HL-60/S4 (cell line): Measurements from ENCODE around the gene MAST1.
"Not testable (repeated sequence)": the region's sequence is repeated elsewhere in the genome, so short reads cannot be mapped to it uniquely, and the experiment has no call there.

Source experiments
- in situ Hi-C: fragments of 300-500 bp; cut with MboI; formaldehyde crosslinking; loops from 2 replicates; pipeline ENCODE4 v1.14.3; 2022; ENCODE audit warnings: low sequenced_read_pairs

Gene MAST1

GRCh38 chr19:12888006-12888603 is 49.8 kb downstream of the MAST1 start:
- in situ Hi-C loops = no loop called here

- in situ Hi-C loops = not testable (repeated sequence)
Observed at GRCh38 chr19:12890299-12890786, 52.0 kb downstream of the MAST1 start.

GRCh38 chr19:12890787-12891552 is 52.7 kb downstream of the MAST1 start, which contains the start of gene GCDH:
GCDH (plus strand) TSS chr19:12891160; CDS start chr19:12891305, 145 bp downstream.
- in situ Hi-C loops = no loop called here

GRCh38 chr19:12891553-12892021 is 53.3 kb downstream of the MAST1 start:
- in situ Hi-C loops = no loop called here

- in situ Hi-C loops = no loop called here
Observed at GRCh38 chr19:12893582-12893981, 55.3 kb downstream of the MAST1 start.

GRCh38 chr19:12896460-12896859 is 58.1 kb downstream of the MAST1 start:
- in situ Hi-C loops = no loop called here

DNA sequence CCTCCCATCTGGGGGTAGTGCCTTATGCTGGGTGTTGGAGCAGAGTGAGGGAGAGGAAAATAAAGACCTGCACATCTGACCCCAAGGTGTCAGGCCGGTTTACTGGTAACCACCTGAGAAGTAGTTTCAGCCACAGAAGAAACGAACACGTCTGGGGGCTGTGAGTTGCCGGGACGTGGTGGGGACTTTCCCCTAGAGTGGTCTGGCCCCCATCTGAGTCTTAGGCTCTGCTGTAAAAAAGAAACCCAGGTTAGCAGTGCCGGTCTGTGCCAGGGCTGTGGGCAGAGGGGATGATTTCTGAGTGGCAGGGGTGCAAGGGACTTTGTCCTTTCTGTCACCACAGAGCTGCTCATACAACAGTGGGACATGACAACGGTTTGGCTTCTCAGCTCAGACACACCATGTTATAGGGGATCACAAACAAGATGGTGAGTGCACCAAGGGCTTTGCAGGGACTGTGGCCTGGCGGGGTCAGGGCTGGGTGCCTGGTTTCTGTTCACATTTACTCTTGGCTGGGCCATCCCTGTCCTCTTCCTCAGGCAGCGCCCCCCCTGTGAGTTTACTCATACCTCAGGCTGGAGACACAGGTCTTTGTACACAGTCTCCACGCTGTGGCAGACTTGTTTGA is 61.7 kb downstream of the MAST1 start:
- in situ Hi-C loops = no loop called here

GRCh38 chr19:12907166-12907565 is 68.9 kb downstream of the MAST1 start:
- in situ Hi-C loops = no loop called here

- in situ Hi-C loops = no loop called here
Observed at GRCh38 chr19:12912571-12912970, 74.3 kb downstream of the MAST1 start.

DNA sequence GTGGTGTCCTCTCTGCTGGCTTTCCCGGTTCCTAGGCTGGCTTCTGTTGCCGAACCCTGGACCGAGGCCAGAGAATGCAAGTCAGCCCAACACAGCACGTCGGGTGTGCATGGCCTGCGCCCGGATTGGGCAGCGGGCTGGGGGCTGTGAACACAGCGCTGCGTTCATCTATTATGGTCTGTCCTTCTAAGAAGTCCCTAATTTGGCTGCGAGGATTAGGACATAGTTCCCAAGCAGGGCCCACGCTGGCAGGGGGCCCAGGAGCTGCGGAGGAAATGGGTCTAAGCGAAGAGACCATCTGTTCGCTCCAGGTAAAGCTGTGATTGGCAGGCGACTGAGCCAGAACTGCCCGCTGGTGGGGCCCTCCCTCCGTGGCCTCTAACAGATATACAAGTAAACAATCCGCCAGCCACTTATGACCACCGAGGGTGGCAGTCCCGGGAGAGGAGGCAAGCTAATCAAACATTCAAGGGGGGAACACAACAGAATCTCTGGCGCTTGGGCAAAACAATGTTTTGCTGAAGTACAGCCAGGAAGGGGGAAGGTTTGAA is 74.8 kb downstream of the MAST1 start:
- in situ Hi-C loops = no loop called here

DNA sequence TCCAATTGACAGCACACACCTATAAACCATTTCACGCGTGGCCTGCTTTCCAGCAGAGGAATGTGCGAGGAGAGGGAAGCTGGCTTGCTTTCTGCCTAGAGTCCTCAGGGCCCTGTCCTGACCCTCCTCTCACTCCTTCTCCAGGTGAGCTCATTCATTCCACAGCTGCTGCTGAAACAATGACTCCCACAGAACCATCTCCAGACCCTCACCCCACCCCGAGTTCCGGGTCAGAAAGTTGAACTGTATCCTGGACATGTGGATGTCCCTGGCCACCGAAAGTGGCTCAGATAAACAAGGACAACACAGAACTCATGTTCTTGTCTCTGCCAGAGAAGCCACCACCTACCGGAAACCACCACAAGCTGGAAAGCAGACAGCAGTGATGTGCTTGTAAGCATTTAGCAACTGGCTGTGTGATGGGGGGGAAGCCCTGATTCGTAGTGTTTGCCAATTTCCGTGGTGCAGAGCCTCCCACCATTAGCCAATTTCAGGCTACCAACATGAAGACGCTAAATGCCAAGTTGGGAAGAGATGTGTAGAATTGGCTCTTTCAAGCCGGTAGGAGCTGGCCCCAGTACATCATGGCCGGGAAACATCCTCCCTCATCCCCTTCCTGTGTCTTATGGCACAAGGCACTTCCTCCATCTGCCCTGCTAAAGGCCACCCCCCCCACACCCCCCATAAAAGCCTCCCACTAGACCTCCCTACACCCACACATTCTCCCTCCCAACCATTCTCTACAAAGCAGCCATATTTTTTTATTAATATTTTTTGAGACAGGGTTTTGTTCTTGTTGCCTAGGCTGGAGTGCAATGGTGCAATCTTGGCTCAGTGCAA is 75.8 kb downstream of the MAST1 start:
- in situ Hi-C loops = no loop called here

GRCh38 chr19:12915860-12916259 is 77.5 kb downstream of the MAST1 start:
- in situ Hi-C loops = not testable (repeated sequence)

DNA sequence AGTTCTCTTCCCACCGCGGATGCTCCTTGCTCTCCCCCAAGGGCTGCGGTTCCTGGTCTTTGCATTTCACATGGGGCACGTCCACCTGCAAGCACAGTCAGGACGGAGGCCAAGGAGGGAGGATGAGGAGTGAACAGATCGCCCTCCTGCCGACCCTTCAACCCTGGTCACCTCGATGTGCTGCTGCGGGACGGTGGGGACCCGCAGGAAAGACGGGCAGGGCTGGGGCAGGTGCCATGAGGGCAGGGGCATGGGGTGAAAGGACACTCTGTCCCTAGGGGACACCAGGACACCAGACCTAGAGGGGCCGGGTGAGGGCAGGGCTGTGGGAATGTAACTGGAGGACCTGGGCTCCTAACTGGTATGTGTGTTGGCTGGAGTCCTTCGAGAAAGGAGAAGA is 79.9 kb downstream of the MAST1 start:
- in situ Hi-C loops = no loop called here

DNA sequence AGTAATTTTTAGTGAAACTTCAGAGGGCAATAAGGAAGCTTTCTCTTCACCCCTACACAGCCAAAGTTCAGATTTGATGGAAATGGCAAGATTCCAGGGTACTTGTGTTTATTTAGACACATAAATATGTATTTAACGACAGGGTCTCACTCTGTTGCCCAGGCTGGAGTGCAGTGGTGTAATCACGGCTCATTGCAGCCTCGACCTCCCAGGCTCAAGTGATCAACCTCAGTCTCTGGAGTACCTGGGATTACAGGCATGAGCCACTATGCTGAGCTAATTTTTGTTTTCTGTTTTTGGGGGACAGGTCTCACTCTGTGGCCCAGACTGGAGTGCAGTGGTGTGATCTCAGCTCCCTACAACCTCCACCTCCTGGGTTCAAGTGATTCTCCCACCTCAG is 82.7 kb downstream of the MAST1 start:
- in situ Hi-C loops = no loop called here

DNA sequence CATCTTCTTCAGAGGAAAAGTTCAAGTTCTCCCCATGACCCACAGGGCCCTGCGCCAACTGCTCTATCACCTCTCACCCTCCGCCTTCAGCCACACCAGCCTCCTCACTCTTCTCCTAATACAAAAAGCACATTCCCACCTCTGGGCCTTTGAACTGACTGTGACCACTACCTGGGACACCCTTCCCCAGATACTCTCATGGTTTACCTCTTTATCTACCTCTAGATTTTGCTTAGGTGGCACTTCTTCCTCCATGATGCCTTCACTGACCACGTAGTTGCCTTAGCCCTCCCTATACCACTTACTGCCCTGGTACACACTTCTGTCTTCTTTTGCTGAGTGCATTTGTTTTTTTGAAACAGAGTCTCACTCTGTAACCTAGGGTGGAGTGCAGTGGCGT is 84.6 kb downstream of the MAST1 start:
- in situ Hi-C loops = no loop called here
